Measurements from ENCODE around the gene GPR156.

The GPR156 gene

GRCh38 chr3:120119846-120120510 lies 165.0 kb downstream of the GPR156 start:
- no peak for DNase-seq (ENCODE audit: low spot score)

All from ecto neural progenitor cell (in vitro differentiated cells).